Central memory CD4-positive, alpha-beta T cell (primary cell): ENCODE measurements around the gene FOXE3.

Experiments
- DNase-seq: peaks from one replicate; pipeline ENCODE4 v3.0.0; 2022

The FOXE3 gene

GRCh38 chr1:47406966-47407365, 9.1 kb upstream of the FOXE3 start:
- DNase-seq, result no peak

- DNase-seq, result no peak
These were observed 8.6 kb upstream of the FOXE3 start for GRCh38 chr1:47407481-47407880.

- no peak for DNase-seq
These were observed 6.6 kb upstream of the FOXE3 start for GRCh38 chr1:47409311-47410067.

- no peak for DNase-seq
These were observed 6.0 kb upstream of the FOXE3 start for GRCh38 chr1:47410068-47410455.

- no peak for DNase-seq
These were observed 4.6 kb upstream of the FOXE3 start for GRCh38 chr1:47411436-47411835.

GRCh38 chr1:47412437-47412836, 3.6 kb upstream of the FOXE3 start:
- no peak for DNase-seq

- no peak for DNase-seq
These were observed 459 bp downstream of the FOXE3 start for GRCh38 chr1:47416319-47417169.

GRCh38 chr1:47417170-47418044, 1.3 kb downstream of the FOXE3 start:
- no peak for DNase-seq

GRCh38 chr1:47418122-47418521, 2.0 kb downstream of the FOXE3 start:
- no peak for DNase-seq

- no peak for DNase-seq
These were observed 2.7 kb downstream of the FOXE3 start for GRCh38 chr1:47418681-47419325.

- DNase-seq, result no peak
These were observed 4.5 kb downstream of the FOXE3 start for GRCh38 chr1:47420547-47420946.

- DNase-seq, result no peak
These were observed 7.8 kb downstream of the FOXE3 start for GRCh38 chr1:47423872-47424271.

- no peak for DNase-seq
These were observed 8.4 kb downstream of the FOXE3 start for GRCh38 chr1:47424336-47424982.

- no peak for DNase-seq
These were observed 15.4 kb downstream of the FOXE3 start for GRCh38 chr1:47431534-47431933.

- DNase-seq, result peak; percentile 59
These were observed 16.3 kb downstream of the FOXE3 start for GRCh38 chr1:47432071-47433036.

- no peak for DNase-seq
These were observed 16.9 kb downstream of the FOXE3 start for GRCh38 chr1:47433037-47433421.

- no peak for DNase-seq
These were observed 17.5 kb downstream of the FOXE3 start for GRCh38 chr1:47433477-47434050.

- no peak for DNase-seq
These were observed 18.2 kb downstream of the FOXE3 start for GRCh38 chr1:47434051-47434842.

GRCh38 chr1:47435506-47436303, 19.6 kb downstream of the FOXE3 start:
- no peak for DNase-seq
